HepG2 (cell line): ENCODE results near the gene ZFP36.

Experiments
- CBX1 ChIP-seq: IDR thresholded peaks from one replicate; pipeline ENCODE4 v1.6.1; 2016; ENCODE audit warnings: antibody characterized with exemption, low read depth
- CREM ChIP-seq, 2 experiments: sonication (generic) in 1 of 2; formaldehyde crosslinking in 1 of 2; IDR thresholded peaks; 2 replicates each; pipeline versions ENCODE4 v1.4.0 to v1.6.1; 2016 to 2020; ENCODE audit warnings: antibody characterized with exemption in 1 of 2, mild to moderate bottlenecking in 1 of 2, missing genetic modification reagents in 1 of 2
- POLR2A ChIP-seq, 2 experiments: IDR thresholded peaks; 2 replicates each; pipeline ENCODE4 v1.6.1; 2011; ENCODE audit warnings: low read depth in 2 of 2, low read length in 2 of 2, mild to moderate bottlenecking in 1 of 2, moderate library complexity in 1 of 2; ENCODE audit not compliant: insufficient read depth in 1 of 2
- POLR2AphosphoS5 ChIP-seq: IDR thresholded peaks from 2 replicates; pipeline ENCODE4 v1.6.1; 2012; ENCODE audit warnings: low read depth, low read length
- TBX3 ChIP-seq: fragments of 450-650 bp; IDR thresholded peaks from 2 replicates; pipeline ENCODE4 v1.6.1; 2017; ENCODE audit warnings: antibody characterized with exemption, mild to moderate bottlenecking, inconsistent platforms, borderline replicate concordance

- TF ChIP-seq TBX3 (no peak; the same call in 1 of the 2 replicates), POLR2A (IDR thresholded peaks at IDR 0.05; ENCODE audit: insufficient read depth in 1 of 2, low read depth in 2 of 2, low read length in 2 of 2) (peak; percentile 91 to 97), CREM (IDR thresholded peaks at IDR 0.05) (peak; percentile 89), CREM (CRISPR knock-in tag; IDR thresholded peaks at IDR 0.05) (no peak), POLR2AphosphoS5 (peak; percentile 98), CBX1 (no peak)
These were observed 4.9 kb upstream of the ZFP36 start for GRCh38 chr19:39401549-39402345.
